GM12872 (cell line): Measurements from ENCODE around the gene CAMSAP3.

Experiments used
- TF ChIP-seq, protein P1 (sequence below): IDR thresholded peaks from 3 replicates; pipeline ENCODE4 v1.5.1; 2011; ENCODE audit warnings: low read depth, mild to moderate bottlenecking, low read length, moderate library complexity; ENCODE audit not compliant: insufficient read depth

CAMSAP3 gene

GRCh38 chr19:7607874-7608560 lies 12.4 kb downstream of the CAMSAP3 start:
- TF ChIP-seq, protein P1, sequence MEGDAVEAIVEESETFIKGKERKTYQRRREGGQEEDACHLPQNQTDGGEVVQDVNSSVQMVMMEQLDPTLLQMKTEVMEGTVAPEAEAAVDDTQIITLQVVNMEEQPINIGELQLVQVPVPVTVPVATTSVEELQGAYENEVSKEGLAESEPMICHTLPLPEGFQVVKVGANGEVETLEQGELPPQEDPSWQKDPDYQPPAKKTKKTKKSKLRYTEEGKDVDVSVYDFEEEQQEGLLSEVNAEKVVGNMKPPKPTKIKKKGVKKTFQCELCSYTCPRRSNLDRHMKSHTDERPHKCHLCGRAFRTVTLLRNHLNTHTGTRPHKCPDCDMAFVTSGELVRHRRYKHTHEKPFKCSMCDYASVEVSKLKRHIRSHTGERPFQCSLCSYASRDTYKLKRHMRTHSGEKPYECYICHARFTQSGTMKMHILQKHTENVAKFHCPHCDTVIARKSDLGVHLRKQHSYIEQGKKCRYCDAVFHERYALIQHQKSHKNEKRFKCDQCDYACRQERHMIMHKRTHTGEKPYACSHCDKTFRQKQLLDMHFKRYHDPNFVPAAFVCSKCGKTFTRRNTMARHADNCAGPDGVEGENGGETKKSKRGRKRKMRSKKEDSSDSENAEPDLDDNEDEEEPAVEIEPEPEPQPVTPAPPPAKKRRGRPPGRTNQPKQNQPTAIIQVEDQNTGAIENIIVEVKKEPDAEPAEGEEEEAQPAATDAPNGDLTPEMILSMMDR, result no peak

- TF ChIP-seq, protein P1, result no peak
Observed at GRCh38 chr19:7610491-7611240, 15.0 kb downstream of the CAMSAP3 start.

GRCh38 chr19:7611541-7612279 lies 16.0 kb downstream of the CAMSAP3 start:
- TF ChIP-seq, protein P1, result no peak

GRCh38 chr19:7612282-7613274 lies 16.9 kb downstream of the CAMSAP3 start:
- TF ChIP-seq, protein P1, result no peak

GRCh38 chr19:7614859-7615741 lies 19.4 kb downstream of the CAMSAP3 start:
- TF ChIP-seq, protein P1, result no peak

GRCh38 chr19:7617172-7617571 lies 21.5 kb downstream of the CAMSAP3 start:
- TF ChIP-seq, protein P1, result no peak
